OCI-LY3 (cell line): Measurements from ENCODE around the gene LAPTM5.

Source experiments
- CTCF ChIP-seq: fragments of 200-600, 300-600 bp; sonication (generic); IDR thresholded peaks from 2 replicates; pipeline ENCODE4 v1.5.1; 2014; ENCODE audit warnings: antibody characterized with exemption, low read length, low read depth
- EZH2phosphoT487 ChIP-seq: fragments of 200-600 bp; shearing (Covaris generic); IDR thresholded peaks from 2 replicates; pipeline ENCODE4 v1.6.1; 2018; ENCODE audit warnings: antibody characterized with exemption, mixed run types, low read depth

- TF ChIP-seq CTCF = no peak
- TF ChIP-seq EZH2phosphoT487 = no peak
These were observed 20.1 kb downstream of the LAPTM5 start for GRCh38 chr1:30737357-30738039.
